NCI-H2081 treated with DMSO at 0.1 percent for 48 hours (cell line): Measurements from ENCODE around the gene LCN2.
A peak's percentile ranks its signal among the peaks of the same experiment; 100 is the strongest.

Experiments used
- DNase-seq: peaks from one replicate; lab custom pipeline; 2025; lab: John Stamatoyannopoulos, UW

Gene LCN2

GRCh38 chr9:128115187-128116103 lies 33.8 kb upstream of the LCN2 start:
- no peak for DNase-seq

GRCh38 chr9:128116104-128117083 lies 32.9 kb upstream of the LCN2 start:
- no peak for DNase-seq

- DNase-seq: peak; percentile 34
Observed at GRCh38 chr9:128117613-128118471, 31.4 kb upstream of the LCN2 start.

- DNase-seq: no peak
Observed at GRCh38 chr9:128118472-128118857, 30.8 kb upstream of the LCN2 start.

GRCh38 chr9:128118971-128119665 lies 30.1 kb upstream of the LCN2 start:
- no peak for DNase-seq

- no peak for DNase-seq
Observed at GRCh38 chr9:128120061-128120740, 29.1 kb upstream of the LCN2 start.

GRCh38 chr9:128120741-128121465 lies 28.4 kb upstream of the LCN2 start:
- no peak for DNase-seq

- DNase-seq: no peak
Observed at GRCh38 chr9:128121466-128121810, 27.8 kb upstream of the LCN2 start.

GRCh38 chr9:128121924-128122808 lies 27.1 kb upstream of the LCN2 start:
- DNase-seq: no peak

GRCh38 chr9:128122809-128123175 lies 26.5 kb upstream of the LCN2 start:
- no peak for DNase-seq

GRCh38 chr9:128123451-128124080 lies 25.7 kb upstream of the LCN2 start:
- DNase-seq: no peak

GRCh38 chr9:128124451-128124850 lies 24.8 kb upstream of the LCN2 start:
- DNase-seq: no peak

GRCh38 chr9:128124873-128125579 lies 24.2 kb upstream of the LCN2 start:
- DNase-seq: no peak

GRCh38 chr9:128125580-128126354 lies 23.5 kb upstream of the LCN2 start:
- no peak for DNase-seq

GRCh38 chr9:128127568-128127989 lies 21.7 kb upstream of the LCN2 start, which contains the start of gene PTGES2:
Gene PTGES2 (minus strand): TSS chr9:128127729. CDS start chr9:128127717, 12 bp downstream.
- no peak for DNase-seq

GRCh38 chr9:128127990-128128835 lies 21.0 kb upstream of the LCN2 start:
- DNase-seq: peak; percentile 69
